PC-3 (cell line): Measurements from ENCODE around the gene TRIM34. TPM values are rescaled to one million over a fixed set of nuclear protein-coding genes. Genes with fewer than 3 reads are reported as not detected.
"Not testable (repeated sequence)": the region's sequence is repeated elsewhere in the genome, so short reads cannot be mapped to it uniquely, and the experiment has no call there.

Source experiments
- ATAC-seq: fragments of 200-7000 bp; cut with Tn5 transposase; 2 replicates; pipeline ENCODE4 v1.9.1; 2020; ENCODE audit warnings: mild to moderate bottlenecking, moderate library complexity
- BruUV-seq: library from RNA; stranded (reverse); fragments of 400-500 nt; replicated peaks from 2 replicates; lab custom pipeline; 2021; lab: Mats Ljungman, UMichigan
- CTCF ChIA-PET: fragments of 300-600 bp; sonication (Branson Sonifier 250); formaldehyde crosslinking; loops from one replicate; lab custom pipeline; 2022; ENCODE audit warnings: antibody characterized with exemption; lab: Charles Lee
- POLR2A ChIA-PET: fragments of 300-600 bp; sonication (Branson Sonifier 250); formaldehyde crosslinking; loops from one replicate; lab custom pipeline; 2022; ENCODE audit warnings: antibody characterized with exemption; ENCODE audit not compliant: unreplicated experiment; lab: Charles Lee
- DNase-seq: peaks from one replicate; pipeline ENCODE4 v3.0.0-alpha.2; 2015
- H2AFZ ChIP-seq: fragments of 300-600 bp; sonication (generic); 2 replicates; pipeline ENCODE4 v1.6.0; 2016; ENCODE audit warnings: antibody characterized with exemption, low read length
- H3F3A ChIP-seq: fragments of 300-600 bp; sonication (generic); one replicate; pipeline ENCODE4 v1.6.0; 2017; ENCODE audit warnings: antibody characterized with exemption, low read length, control low read depth, mild to moderate bottlenecking; ENCODE audit not compliant: unreplicated experiment
- H3K27ac ChIP-seq: fragments of 300-600 bp; sonication (generic); 2 replicates; pipeline ENCODE4 v1.5.1; 2016; ENCODE audit warnings: mild to moderate bottlenecking, low read length
- H3K27me3 ChIP-seq: fragments of 300-600 bp; sonication (generic); 2 replicates; pipeline ENCODE4 v1.6.1; 2016; ENCODE audit warnings: low read length, mixed read lengths
- H3K36me3 ChIP-seq: fragments of 300-600 bp; sonication (generic); 2 replicates; pipeline ENCODE4 v1.6.1; 2016; ENCODE audit warnings: low read depth, mixed run types, low read length, mixed read lengths
- H3K4me1 ChIP-seq: fragments of 300-600 bp; sonication (generic); 2 replicates; pipeline ENCODE4 v1.5.1; 2016; ENCODE audit warnings: low read length; ENCODE audit not compliant: insufficient read depth
- H3K4me2 ChIP-seq: fragments of 300-600 bp; sonication (generic); 2 replicates; pipeline ENCODE4 v1.6.0; 2016; ENCODE audit warnings: low read length
- H3K4me3 ChIP-seq: fragments of 300-600 bp; sonication (generic); 2 replicates; pipeline ENCODE4 v1.5.1; 2016; ENCODE audit warnings: mild to moderate bottlenecking, low read length, mixed read lengths
- H3K79me2 ChIP-seq: fragments of 300-600 bp; sonication (generic); 2 replicates; pipeline ENCODE4 v1.6.1; 2017; ENCODE audit warnings: low read length, mixed read lengths
- H3K9ac ChIP-seq: fragments of 300-600 bp; sonication (generic); 2 replicates; pipeline ENCODE4 v1.6.0; 2016; ENCODE audit warnings: mild to moderate bottlenecking, low read length
- H3K9me2 ChIP-seq: fragments of 300-600 bp; sonication (generic); replicated peaks from 2 replicates; pipeline ENCODE4 v1.6.1; 2016; ENCODE audit warnings: mixed run types, low read length, mixed read lengths
- H3K9me3 ChIP-seq: fragments of 300-600 bp; sonication (generic); 2 replicates; pipeline ENCODE4 v1.6.1; 2016; ENCODE audit warnings: low read length, mixed read lengths
- H4K20me1 ChIP-seq: fragments of 300-600 bp; sonication (generic); 2 replicates; pipeline ENCODE4 v1.6.1; 2016; ENCODE audit warnings: low read length, mixed read lengths
- CTCF ChIP-seq: fragments of 300-600 bp; sonication (generic); conservative IDR thresholded peaks from 2 replicates; pipeline ENCODE4 v1.5.1; 2017; ENCODE audit warnings: antibody characterized with exemption, low read depth, mild to moderate bottlenecking, low read length
- EZH2 ChIP-seq: fragments of 300-600 bp; sonication (generic); IDR thresholded peaks from one replicate; pipeline ENCODE4 v1.6.1; 2017; ENCODE audit warnings: antibody characterized with exemption, mild to moderate bottlenecking, low read length; ENCODE audit not compliant: unreplicated experiment
- EZH2phosphoT487 ChIP-seq: fragments of 300-600 bp; sonication (generic); IDR thresholded peaks from 2 replicates; pipeline ENCODE4 v1.6.1; 2018; ENCODE audit warnings: mild to moderate bottlenecking, antibody characterized with exemption, low read length, borderline replicate concordance
- intact Hi-C: fragments of 100-400 bp; cut with micrococcal nuclease; formaldehyde crosslinking; loops from 2 replicates; pipeline ENCODE4 v1.9.0; 2023
- total RNA-seq: library from RNA; depleted of rRNA; stranded (reverse); fragments of >200 nt; gene quantifications from 2 replicates; pipeline ENCODE4 v1.2.3, GENCODE V29; 2014

The TRIM34 gene
- total RNA-seq, 1 experiment from 2014 or later = 1.3 TPM

DNA sequence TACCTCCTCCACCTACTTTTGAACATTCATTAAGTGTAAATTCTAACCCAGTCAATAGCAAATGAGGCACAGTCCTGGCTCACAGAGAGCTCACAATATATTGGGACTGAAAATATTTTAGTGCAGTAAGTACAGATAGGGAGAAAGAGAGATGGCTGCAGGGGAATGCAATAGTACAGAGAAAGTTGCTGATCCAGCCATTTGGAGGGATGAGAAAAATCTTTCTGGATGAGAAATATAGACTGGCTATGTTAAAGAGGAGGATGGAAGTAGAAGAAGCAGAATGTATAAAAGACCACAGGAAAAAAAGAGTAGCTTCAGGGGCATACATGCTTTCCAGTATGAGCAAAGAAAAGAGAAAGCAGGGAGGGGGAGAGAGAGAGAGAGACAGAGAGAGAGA lies 47.7 kb upstream of the TRIM34 start:
- intact Hi-C loops = no loop called here
- H3K9ac ChIP-seq = no peak overlapping the region
- no peaks in the 10 kb centered on the region for H3F3A ChIP-seq
- peaks cover 4% of the 10 kb centered on the region for H3K27me3 ChIP-seq
- no peak overlapping the region for H3K4me3 ChIP-seq
- H3K4me1 ChIP-seq = no peaks in the 10 kb centered on the region
- TF ChIP-seq CTCF = no peak
- TF ChIP-seq EZH2phosphoT487 = no peak
- TF ChIP-seq EZH2 = no peak
- H2AFZ ChIP-seq = no peak overlapping the region
- CTCF ChIA-PET = no interaction called here
- H3K27ac ChIP-seq = no peak overlapping the region
- H3K9me3 ChIP-seq = no peaks in the 10 kb centered on the region
- no peaks in the 10 kb centered on the region for H3K79me2 ChIP-seq
- no peaks in the 10 kb centered on the region for H3K36me3 ChIP-seq
- no peak overlapping the region for H3K4me2 ChIP-seq
- no peak for ATAC-seq
- H4K20me1 ChIP-seq = no peaks in the 10 kb centered on the region
- no TSS peak for BruUV-seq
- DNase-seq = no peak
- no peaks in the 10 kb centered on the region for H3K9me2 ChIP-seq
- POLR2A ChIA-PET = no interaction called here

- Histone ChIP-seq H3F3A (no peaks in the 10 kb centered on the region), H3K36me3 (no peaks in the 10 kb centered on the region), H3K9me2 (no peaks in the 10 kb centered on the region), H4K20me1 (no peaks in the 10 kb centered on the region), H2AFZ (no peak within 1 kb of the TSS), H3K9me3 (no peaks in the 10 kb centered on the region), H3K4me2 (no peak within 1 kb of the TSS), H3K27me3 (peaks cover 4% of the 10 kb centered on the region), H3K27ac (no peak within 1 kb of the TSS), H3K9ac (no peak within 1 kb of the TSS), H3K79me2 (no peaks in the 10 kb centered on the region), H3K4me3 (no peak within 1 kb of the TSS), H3K4me1 (no peaks in the 10 kb centered on the region)
- CTCF ChIA-PET = no interaction called here
- BruUV-seq = no TSS peak
- DNase-seq (no peak), ATAC-seq (no peak)
- POLR2A ChIA-PET = no interaction called here
- TF ChIP-seq EZH2 = no peak
- TF ChIP-seq CTCF = no peak
- TF ChIP-seq EZH2phosphoT487 = no peak
- intact Hi-C loops = no loop called here
Observed at GRCh38 chr11:5580577-5580976, 44.2 kb upstream of the TRIM34 start, which contains the start of gene OR52B6. Gene OR52B6 (plus strand): TSS chr11:5580877. CDS start chr11:5580877, 0 bp downstream.

DNA sequence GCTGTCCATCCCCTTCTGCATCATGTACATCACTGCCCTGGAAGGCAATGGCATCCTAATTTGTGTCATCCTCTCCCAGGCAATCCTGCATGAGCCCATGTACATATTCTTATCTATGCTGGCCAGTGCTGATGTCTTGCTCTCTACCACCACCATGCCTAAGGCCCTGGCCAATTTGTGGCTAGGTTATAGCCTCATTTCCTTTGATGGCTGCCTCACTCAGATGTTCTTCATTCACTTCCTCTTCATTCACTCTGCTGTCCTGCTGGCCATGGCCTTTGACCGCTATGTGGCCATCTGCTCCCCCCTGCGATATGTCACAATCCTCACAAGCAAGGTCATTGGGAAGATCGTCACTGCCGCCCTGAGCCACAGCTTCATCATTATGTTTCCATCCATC lies 43.8 kb upstream of the TRIM34 start:
- no peak overlapping the region for H2AFZ ChIP-seq
- no peak for DNase-seq
- H3F3A ChIP-seq = no peaks in the 10 kb centered on the region
- no peak overlapping the region for H3K4me2 ChIP-seq
- TF ChIP-seq CTCF (no peak), EZH2phosphoT487 (no peak), EZH2 (no peak)
- ChIA-PET CTCF (no interaction called here), POLR2A (no interaction called here)
- BruUV-seq = no TSS peak
- H4K20me1 ChIP-seq = no peaks in the 10 kb centered on the region
- H3K27ac ChIP-seq = no peak overlapping the region
- H3K27me3 ChIP-seq = peaks cover 4% of the 10 kb centered on the region
- no peaks in the 10 kb centered on the region for H3K9me2 ChIP-seq
- ATAC-seq = no peak
- no peaks in the 10 kb centered on the region for H3K4me1 ChIP-seq
- no peak overlapping the region for H3K9ac ChIP-seq
- H3K4me3 ChIP-seq = no peak overlapping the region
- intact Hi-C loops = no loop called here
- H3K79me2 ChIP-seq = no peaks in the 10 kb centered on the region
- H3K36me3 ChIP-seq = no peaks in the 10 kb centered on the region
- H3K9me3 ChIP-seq = no peaks in the 10 kb centered on the region

- POLR2A ChIA-PET, H3K4me3 ChIP-seq, H3F3A ChIP-seq, ATAC-seq, H3K36me3 ChIP-seq, DNase-seq, H4K20me1 ChIP-seq, H3K27me3 ChIP-seq, H3K9me2 ChIP-seq, BruUV-seq, H3K4me2 ChIP-seq, H3K79me2 ChIP-seq, H3K9me3 ChIP-seq, H3K9ac ChIP-seq, CTCF ChIA-PET, H3K4me1 ChIP-seq, H3K27ac ChIP-seq, intact Hi-C loops, H2AFZ ChIP-seq: not testable (repeated sequence)
Observed at GRCh38 chr11:5584458-5584857, 40.3 kb upstream of the TRIM34 start.
